CD4-positive, alpha-beta T cell treated with Interleukin-6 for 4 hours (primary cell): ENCODE data around the gene OLIG3.

ENCODE experiments used
- DNase-seq: peaks from one replicate; pipeline ENCODE4 v3.0.0-alpha.2; 2020; ENCODE audit warnings: mixed read lengths

The OLIG3 gene

DNA sequence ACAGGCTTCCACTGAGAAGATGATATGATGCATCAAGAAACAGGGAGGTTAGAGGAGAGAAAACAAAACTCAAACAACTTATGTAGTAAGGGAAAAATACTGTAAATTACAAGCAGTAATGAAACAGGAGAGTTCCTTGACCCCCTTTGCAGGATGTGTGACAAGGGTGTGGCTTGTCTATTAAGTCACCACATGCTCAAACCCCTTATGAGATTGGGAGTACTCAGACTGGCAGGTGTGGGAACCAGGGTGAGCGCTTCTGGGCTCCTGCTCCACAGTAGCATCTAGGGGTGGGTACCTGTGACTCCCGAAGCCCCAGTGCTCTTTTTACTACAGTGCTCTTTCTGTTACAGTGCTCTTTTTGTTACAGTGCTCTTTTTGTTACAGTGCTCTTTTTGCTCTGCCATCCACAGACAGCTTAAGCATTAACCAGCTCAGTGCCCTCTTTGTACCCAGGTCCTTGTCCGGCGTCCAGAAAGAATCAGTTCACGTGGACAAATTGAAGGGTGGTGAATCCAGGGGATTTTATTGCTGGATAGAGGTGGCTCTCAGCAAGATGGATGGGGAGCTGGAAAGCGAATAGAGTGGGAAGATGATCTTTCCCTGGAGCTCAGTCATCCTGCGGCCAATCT is 28.7 kb downstream of the OLIG3 start:
- no peak for DNase-seq

DNA sequence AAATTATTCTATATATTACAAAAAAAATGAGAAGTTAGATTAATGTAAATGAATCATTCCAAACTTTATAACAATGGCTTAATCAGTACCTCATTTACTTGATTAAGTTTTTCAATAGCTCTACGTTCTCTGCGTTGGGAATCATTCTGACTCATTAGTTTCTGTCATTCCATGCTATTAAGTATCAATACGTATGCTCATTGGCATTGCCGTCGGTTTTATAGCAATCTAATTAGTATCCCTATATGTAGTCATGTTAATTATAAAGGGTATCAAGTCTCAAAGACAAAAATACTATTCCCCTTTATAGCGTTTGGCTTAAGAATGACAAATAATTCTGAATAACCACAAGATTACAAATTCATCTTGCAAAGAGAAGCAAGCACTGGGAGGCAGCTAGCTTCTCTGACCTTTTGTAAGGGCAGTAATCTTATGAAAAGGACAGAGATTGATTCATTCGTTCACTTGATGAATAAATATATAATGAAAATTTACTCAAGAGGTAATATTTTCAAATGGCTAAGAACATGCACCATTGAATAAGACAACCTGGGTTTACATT is 41.8 kb downstream of the OLIG3 start:
- DNase-seq: no peak

GRCh38 chr6:137443901-137444300 is 50.3 kb downstream of the OLIG3 start:
- no peak for DNase-seq
